HEK293 (cell line): ENCODE results near the gene RAB10.
A peak's percentile ranks its signal among the peaks of the same experiment; 100 is the strongest.

ENCODE experiments used
- CTCF ChIA-PET: fragments of 350-600 bp; formaldehyde crosslinking; extraction: SDS; loops from one replicate; lab custom pipeline; 2021; ENCODE audit warnings: antibody characterized with exemption; lab: Yijun Ruan, JAX
- POLR2A ChIA-PET: fragments of 300-600 bp; formaldehyde crosslinking; extraction: SDS; loops from one replicate; lab custom pipeline; 2020; ENCODE audit warnings: antibody characterized with exemption, inconsistent platforms; lab: Yijun Ruan, JAX
- H3K27ac ChIP-seq: fragments of 200-500 bp; sonication (Bioruptor generic); 2 replicates; pipeline ENCODE4 v1.5.1; 2014; ENCODE audit warnings: low read depth, low read length, control low read depth, inconsistent platforms; ENCODE audit errors: extremely low read depth
- H3K36me3 ChIP-seq, 2 experiments: fragments of 200-500 bp in 1 of 2; sonication (Bioruptor generic) in 1 of 2; 1 replicate in 1 of 2; 2 replicates in 1 of 2; pipeline ENCODE4 v1.5.1; 2014 to 2017; ENCODE audit warnings: inconsistent platforms in 2 of 2, low read length in 2 of 2; ENCODE audit not compliant: control insufficient read depth in 2 of 2, insufficient read depth in 1 of 2
- H3K4me1 ChIP-seq: fragments of 200-500 bp; sonication (Bioruptor generic); 2 replicates; pipeline ENCODE4 v1.5.1; 2014; ENCODE audit warnings: mild to moderate bottlenecking, low read length, inconsistent platforms; ENCODE audit not compliant: control insufficient read depth, insufficient read depth
- H3K4me3 ChIP-seq: 2 replicates; pipeline ENCODE4 v1.5.1; 2011; ENCODE audit warnings: low read depth, mild to moderate bottlenecking, control low read depth, low read length, moderate library complexity
- H3K9me3 ChIP-seq: fragments of 200-500 bp; sonication (Bioruptor generic); 2 replicates; pipeline ENCODE4 v1.5.1; 2014; ENCODE audit warnings: low read depth, low read length, inconsistent platforms; ENCODE audit not compliant: control insufficient read depth, insufficient read depth
- EGR2 ChIP-seq: fragments of 450-650 bp; formaldehyde crosslinking; IDR thresholded peaks from 2 replicates; pipeline ENCODE4 v1.5.1; 2016; ENCODE audit warnings: low read depth, missing biosample characterization, missing genetic modification characterization
- FEZF1 ChIP-seq: fragments of 450-650 bp; formaldehyde crosslinking; IDR thresholded peaks from 2 replicates; pipeline ENCODE4 v1.5.1; 2016; ENCODE audit warnings: missing biosample characterization, missing genetic modification characterization
- GFI1B ChIP-seq: fragments of 450-650 bp; formaldehyde crosslinking; IDR thresholded peaks from 2 replicates; pipeline ENCODE4 v1.5.1; 2016; ENCODE audit warnings: missing biosample characterization, missing genetic modification characterization
- GLI2 ChIP-seq: fragments of 450-650 bp; formaldehyde crosslinking; IDR thresholded peaks from 2 replicates; pipeline ENCODE4; 2017; ENCODE audit warnings: missing biosample characterization, missing genetic modification characterization, low read depth, borderline replicate concordance
- MEIS1 ChIP-seq: sonication (generic); formaldehyde crosslinking; IDR thresholded peaks from 2 replicates; pipeline ENCODE4 v1.8.1; 2022; ENCODE audit warnings: missing genetic modification reagents, mild to moderate bottlenecking, borderline replicate concordance
- MZF1 ChIP-seq: fragments of 450-650 bp; formaldehyde crosslinking; IDR thresholded peaks from 2 replicates; pipeline ENCODE4 v1.5.1; 2017; ENCODE audit warnings: missing biosample characterization, missing genetic modification characterization, borderline replicate concordance
- ZBTB17 ChIP-seq: fragments of 450-650 bp; formaldehyde crosslinking; IDR thresholded peaks from 2 replicates; pipeline ENCODE4 v1.5.1; 2016; ENCODE audit warnings: missing biosample characterization, missing genetic modification characterization
- ZFP3 ChIP-seq: fragments of 450-650 bp; formaldehyde crosslinking; IDR thresholded peaks from 2 replicates; pipeline ENCODE4 v1.5.1; 2016; ENCODE audit warnings: low read depth, missing biosample characterization, missing genetic modification characterization
- ZNF211 ChIP-seq: fragments of 450-650 bp; formaldehyde crosslinking; IDR thresholded peaks from 2 replicates; pipeline ENCODE4 v1.5.1; 2016; ENCODE audit warnings: low read depth, missing biosample characterization, missing genetic modification characterization
- ZNF223 ChIP-seq: fragments of 450-650 bp; formaldehyde crosslinking; IDR thresholded peaks from 2 replicates; pipeline ENCODE4 v1.5.1; 2016; ENCODE audit warnings: missing biosample characterization, missing genetic modification characterization
- ZNF350 ChIP-seq: fragments of 450-650 bp; formaldehyde crosslinking; IDR thresholded peaks from 2 replicates; pipeline ENCODE4 v1.5.0; 2017; ENCODE audit warnings: missing biosample characterization, mild to moderate bottlenecking, missing genetic modification characterization
- ZNF391 ChIP-seq: fragments of 450-650 bp; formaldehyde crosslinking; IDR thresholded peaks from 2 replicates; pipeline ENCODE4 v1.5.1; 2016; ENCODE audit warnings: low read depth, missing biosample characterization, missing genetic modification characterization, borderline replicate concordance
- ZNF514 ChIP-seq: fragments of 450-650 bp; formaldehyde crosslinking; IDR thresholded peaks from 2 replicates; pipeline ENCODE4 v1.5.1; 2016; ENCODE audit warnings: missing biosample characterization, missing genetic modification characterization
- ZNF544 ChIP-seq: fragments of 450-650 bp; formaldehyde crosslinking; IDR thresholded peaks from 2 replicates; pipeline ENCODE4 v1.5.0; 2017; ENCODE audit warnings: missing biosample characterization, missing genetic modification characterization
- ZNF621 ChIP-seq: fragments of 450-650 bp; formaldehyde crosslinking; IDR thresholded peaks from 2 replicates; pipeline ENCODE4 v1.5.1; 2017; ENCODE audit warnings: missing biosample characterization, missing genetic modification characterization
- ZNF677 ChIP-seq: fragments of 450-650 bp; IDR thresholded peaks from 2 replicates; pipeline ENCODE4 v1.5.0; 2018; ENCODE audit warnings: missing biosample characterization, mild to moderate bottlenecking, missing genetic modification characterization, moderate library complexity
- ZNF843 ChIP-seq: fragments of 450-650 bp; formaldehyde crosslinking; IDR thresholded peaks from 2 replicates; pipeline ENCODE4 v1.5.1; 2016; ENCODE audit warnings: missing biosample characterization, missing genetic modification characterization
- TF ChIP-seq, protein P1 (sequence below): fragments of 450-650 bp; formaldehyde crosslinking; IDR thresholded peaks from 2 replicates; pipeline ENCODE4 v1.5.1; 2016; ENCODE audit warnings: missing biosample characterization, missing genetic modification characterization
- TF ChIP-seq, protein P2 (sequence below): fragments of 450-650 bp; formaldehyde crosslinking; IDR thresholded peaks from 2 replicates; pipeline ENCODE4 v1.5.1; 2017; ENCODE audit warnings: missing biosample characterization, missing genetic modification characterization
- TF ChIP-seq, protein P3 (sequence below): fragments of 450-650 bp; formaldehyde crosslinking; IDR thresholded peaks from 2 replicates; pipeline ENCODE4 v1.5.1; 2016; ENCODE audit warnings: missing biosample characterization, missing genetic modification characterization, borderline replicate concordance
- TF ChIP-seq, protein P4 (sequence below): sonication (generic); formaldehyde crosslinking; IDR thresholded peaks from 2 replicates; pipeline ENCODE4 v1.8.1; 2022; ENCODE audit warnings: mild to moderate bottlenecking, moderate library complexity, missing genetic modification reagents
- TF ChIP-seq, protein P5 (sequence below): fragments of 450-650 bp; formaldehyde crosslinking; IDR thresholded peaks from 2 replicates; pipeline ENCODE4 v1.5.1; 2016; ENCODE audit warnings: missing biosample characterization, missing genetic modification characterization
- TF ChIP-seq, protein P6 (sequence below): fragments of 450-650 bp; formaldehyde crosslinking; IDR thresholded peaks from 2 replicates; pipeline ENCODE4 v1.5.1; 2017; ENCODE audit warnings: missing biosample characterization, mild to moderate bottlenecking, missing genetic modification characterization, moderate library complexity
- TF ChIP-seq, protein P7 (sequence below): fragments of 450-650 bp; formaldehyde crosslinking; IDR thresholded peaks from 2 replicates; pipeline ENCODE4 v1.5.1; 2016; ENCODE audit warnings: missing biosample characterization, missing genetic modification characterization

Gene RAB10

DNA sequence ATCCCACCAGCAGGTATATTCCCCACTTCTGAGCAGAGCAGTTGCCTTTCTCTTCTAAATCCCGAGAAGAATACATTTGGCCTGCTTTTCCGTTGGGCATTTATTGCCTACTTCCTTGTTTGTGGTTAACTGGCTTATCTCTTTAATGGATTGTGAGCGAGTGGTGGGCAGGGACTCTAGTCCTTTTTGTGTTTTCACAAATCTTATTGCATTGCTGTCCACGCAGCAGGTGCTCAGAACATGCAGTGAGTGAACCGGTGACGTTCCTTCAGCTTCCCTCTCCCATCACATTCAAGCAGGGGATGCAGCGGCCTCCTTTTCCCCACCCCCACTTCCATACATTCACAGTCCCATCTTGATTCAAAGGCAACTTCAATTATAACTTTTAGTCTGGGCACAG lies 110.1 kb downstream of the RAB10 start:
- ChIA-PET POLR2A (no interaction called here), CTCF (interaction anchor here (0.6 to 5.4 kb wide), 16 partner anchors 49 to 353 kb away, joined by 3 to 70 read pairs (median 8); no protein-coding TSS in a partner anchor)
- no peak overlapping the region for H3K27ac ChIP-seq
- 0 out of 2 replicates have a peak, but pooled peaks cover 5% of the 10 kb centered on the region for H3K4me1 ChIP-seq
- H3K4me3 ChIP-seq, result no peak overlapping the region
- H3K36me3 ChIP-seq, result no peaks in the 10 kb centered on the region
- H3K9me3 ChIP-seq, result no peaks in the 10 kb centered on the region
- TF ChIP-seq ZNF677 (tag by site-specific recombination) (no peak), ZNF391 (tag by site-specific recombination) (no peak), MZF1 (tag by site-specific recombination) (peak; percentile 39; the same call in 1 of the 2 replicates), GLI2 (tag by site-specific recombination) (no peak), MEIS1 (CRISPR knock-in tag) (no peak), FEZF1 (tag by site-specific recombination) (peak; percentile 66), ZNF350 (tag by site-specific recombination) (no peak), ZNF211 (tag by site-specific recombination) (no peak), ZFP3 (tag by site-specific recombination) (no peak), ZNF223 (tag by site-specific recombination) (no peak), ZNF621 (tag by site-specific recombination) (no peak), ZNF544 (tag by site-specific recombination) (no peak), ZBTB17 (no peak), GFI1B (tag by site-specific recombination) (no peak), ZNF514 (tag by site-specific recombination) (no peak), EGR2 (tag by site-specific recombination) (0 out of 2 replicates have a peak, but pooled peaks have one; percentile 27), ZNF843 (tag by site-specific recombination) (peak; percentile 50; the same call in 1 of the 2 replicates)
- TF ChIP-seq, protein P1, sequence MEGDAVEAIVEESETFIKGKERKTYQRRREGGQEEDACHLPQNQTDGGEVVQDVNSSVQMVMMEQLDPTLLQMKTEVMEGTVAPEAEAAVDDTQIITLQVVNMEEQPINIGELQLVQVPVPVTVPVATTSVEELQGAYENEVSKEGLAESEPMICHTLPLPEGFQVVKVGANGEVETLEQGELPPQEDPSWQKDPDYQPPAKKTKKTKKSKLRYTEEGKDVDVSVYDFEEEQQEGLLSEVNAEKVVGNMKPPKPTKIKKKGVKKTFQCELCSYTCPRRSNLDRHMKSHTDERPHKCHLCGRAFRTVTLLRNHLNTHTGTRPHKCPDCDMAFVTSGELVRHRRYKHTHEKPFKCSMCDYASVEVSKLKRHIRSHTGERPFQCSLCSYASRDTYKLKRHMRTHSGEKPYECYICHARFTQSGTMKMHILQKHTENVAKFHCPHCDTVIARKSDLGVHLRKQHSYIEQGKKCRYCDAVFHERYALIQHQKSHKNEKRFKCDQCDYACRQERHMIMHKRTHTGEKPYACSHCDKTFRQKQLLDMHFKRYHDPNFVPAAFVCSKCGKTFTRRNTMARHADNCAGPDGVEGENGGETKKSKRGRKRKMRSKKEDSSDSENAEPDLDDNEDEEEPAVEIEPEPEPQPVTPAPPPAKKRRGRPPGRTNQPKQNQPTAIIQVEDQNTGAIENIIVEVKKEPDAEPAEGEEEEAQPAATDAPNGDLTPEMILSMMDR, result no peak
- TF ChIP-seq, protein P2, sequence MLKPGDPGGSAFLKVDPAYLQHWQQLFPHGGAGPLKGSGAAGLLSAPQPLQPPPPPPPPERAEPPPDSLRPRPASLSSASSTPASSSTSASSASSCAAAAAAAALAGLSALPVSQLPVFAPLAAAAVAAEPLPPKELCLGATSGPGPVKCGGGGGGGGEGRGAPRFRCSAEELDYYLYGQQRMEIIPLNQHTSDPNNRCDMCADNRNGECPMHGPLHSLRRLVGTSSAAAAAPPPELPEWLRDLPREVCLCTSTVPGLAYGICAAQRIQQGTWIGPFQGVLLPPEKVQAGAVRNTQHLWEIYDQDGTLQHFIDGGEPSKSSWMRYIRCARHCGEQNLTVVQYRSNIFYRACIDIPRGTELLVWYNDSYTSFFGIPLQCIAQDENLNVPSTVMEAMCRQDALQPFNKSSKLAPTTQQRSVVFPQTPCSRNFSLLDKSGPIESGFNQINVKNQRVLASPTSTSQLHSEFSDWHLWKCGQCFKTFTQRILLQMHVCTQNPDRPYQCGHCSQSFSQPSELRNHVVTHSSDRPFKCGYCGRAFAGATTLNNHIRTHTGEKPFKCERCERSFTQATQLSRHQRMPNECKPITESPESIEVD (tag by site-specific recombination), result peak; percentile 38; the same call in 1 of the 2 replicates
- TF ChIP-seq, protein P3, sequence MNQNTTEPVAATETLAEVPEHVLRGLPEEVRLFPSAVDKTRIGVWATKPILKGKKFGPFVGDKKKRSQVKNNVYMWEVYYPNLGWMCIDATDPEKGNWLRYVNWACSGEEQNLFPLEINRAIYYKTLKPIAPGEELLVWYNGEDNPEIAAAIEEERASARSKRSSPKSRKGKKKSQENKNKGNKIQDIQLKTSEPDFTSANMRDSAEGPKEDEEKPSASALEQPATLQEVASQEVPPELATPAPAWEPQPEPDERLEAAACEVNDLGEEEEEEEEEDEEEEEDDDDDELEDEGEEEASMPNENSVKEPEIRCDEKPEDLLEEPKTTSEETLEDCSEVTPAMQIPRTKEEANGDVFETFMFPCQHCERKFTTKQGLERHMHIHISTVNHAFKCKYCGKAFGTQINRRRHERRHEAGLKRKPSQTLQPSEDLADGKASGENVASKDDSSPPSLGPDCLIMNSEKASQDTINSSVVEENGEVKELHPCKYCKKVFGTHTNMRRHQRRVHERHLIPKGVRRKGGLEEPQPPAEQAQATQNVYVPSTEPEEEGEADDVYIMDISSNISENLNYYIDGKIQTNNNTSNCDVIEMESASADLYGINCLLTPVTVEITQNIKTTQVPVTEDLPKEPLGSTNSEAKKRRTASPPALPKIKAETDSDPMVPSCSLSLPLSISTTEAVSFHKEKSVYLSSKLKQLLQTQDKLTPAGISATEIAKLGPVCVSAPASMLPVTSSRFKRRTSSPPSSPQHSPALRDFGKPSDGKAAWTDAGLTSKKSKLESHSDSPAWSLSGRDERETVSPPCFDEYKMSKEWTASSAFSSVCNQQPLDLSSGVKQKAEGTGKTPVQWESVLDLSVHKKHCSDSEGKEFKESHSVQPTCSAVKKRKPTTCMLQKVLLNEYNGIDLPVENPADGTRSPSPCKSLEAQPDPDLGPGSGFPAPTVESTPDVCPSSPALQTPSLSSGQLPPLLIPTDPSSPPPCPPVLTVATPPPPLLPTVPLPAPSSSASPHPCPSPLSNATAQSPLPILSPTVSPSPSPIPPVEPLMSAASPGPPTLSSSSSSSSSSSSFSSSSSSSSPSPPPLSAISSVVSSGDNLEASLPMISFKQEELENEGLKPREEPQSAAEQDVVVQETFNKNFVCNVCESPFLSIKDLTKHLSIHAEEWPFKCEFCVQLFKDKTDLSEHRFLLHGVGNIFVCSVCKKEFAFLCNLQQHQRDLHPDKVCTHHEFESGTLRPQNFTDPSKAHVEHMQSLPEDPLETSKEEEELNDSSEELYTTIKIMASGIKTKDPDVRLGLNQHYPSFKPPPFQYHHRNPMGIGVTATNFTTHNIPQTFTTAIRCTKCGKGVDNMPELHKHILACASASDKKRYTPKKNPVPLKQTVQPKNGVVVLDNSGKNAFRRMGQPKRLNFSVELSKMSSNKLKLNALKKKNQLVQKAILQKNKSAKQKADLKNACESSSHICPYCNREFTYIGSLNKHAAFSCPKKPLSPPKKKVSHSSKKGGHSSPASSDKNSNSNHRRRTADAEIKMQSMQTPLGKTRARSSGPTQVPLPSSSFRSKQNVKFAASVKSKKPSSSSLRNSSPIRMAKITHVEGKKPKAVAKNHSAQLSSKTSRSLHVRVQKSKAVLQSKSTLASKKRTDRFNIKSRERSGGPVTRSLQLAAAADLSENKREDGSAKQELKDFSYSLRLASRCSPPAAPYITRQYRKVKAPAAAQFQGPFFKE (tag by site-specific recombination), result no peak
- TF ChIP-seq, protein P4, sequence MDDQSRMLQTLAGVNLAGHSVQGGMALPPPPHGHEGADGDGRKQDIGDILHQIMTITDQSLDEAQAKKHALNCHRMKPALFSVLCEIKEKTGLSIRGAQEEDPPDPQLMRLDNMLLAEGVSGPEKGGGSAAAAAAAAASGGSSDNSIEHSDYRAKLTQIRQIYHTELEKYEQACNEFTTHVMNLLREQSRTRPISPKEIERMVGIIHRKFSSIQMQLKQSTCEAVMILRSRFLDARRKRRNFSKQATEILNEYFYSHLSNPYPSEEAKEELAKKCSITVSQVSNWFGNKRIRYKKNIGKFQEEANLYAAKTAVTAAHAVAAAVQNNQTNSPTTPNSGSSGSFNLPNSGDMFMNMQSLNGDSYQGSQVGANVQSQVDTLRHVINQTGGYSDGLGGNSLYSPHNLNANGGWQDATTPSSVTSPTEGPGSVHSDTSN, result no peak
- TF ChIP-seq, protein P5, sequence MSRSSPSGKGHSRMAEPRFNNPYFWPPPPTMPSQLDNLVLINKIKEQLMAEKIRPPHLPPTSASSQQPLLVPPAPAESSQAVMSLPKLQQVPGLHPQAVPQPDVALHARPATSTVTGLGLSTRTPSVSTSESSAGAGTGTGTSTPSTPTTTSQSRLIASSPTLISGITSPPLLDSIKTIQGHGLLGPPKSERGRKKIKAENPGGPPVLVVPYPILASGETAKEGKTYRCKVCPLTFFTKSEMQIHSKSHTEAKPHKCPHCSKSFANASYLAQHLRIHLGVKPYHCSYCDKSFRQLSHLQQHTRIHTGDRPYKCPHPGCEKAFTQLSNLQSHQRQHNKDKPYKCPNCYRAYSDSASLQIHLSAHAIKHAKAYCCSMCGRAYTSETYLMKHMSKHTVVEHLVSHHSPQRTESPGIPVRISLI (tag by site-specific recombination), result no peak
- TF ChIP-seq, protein P6, sequence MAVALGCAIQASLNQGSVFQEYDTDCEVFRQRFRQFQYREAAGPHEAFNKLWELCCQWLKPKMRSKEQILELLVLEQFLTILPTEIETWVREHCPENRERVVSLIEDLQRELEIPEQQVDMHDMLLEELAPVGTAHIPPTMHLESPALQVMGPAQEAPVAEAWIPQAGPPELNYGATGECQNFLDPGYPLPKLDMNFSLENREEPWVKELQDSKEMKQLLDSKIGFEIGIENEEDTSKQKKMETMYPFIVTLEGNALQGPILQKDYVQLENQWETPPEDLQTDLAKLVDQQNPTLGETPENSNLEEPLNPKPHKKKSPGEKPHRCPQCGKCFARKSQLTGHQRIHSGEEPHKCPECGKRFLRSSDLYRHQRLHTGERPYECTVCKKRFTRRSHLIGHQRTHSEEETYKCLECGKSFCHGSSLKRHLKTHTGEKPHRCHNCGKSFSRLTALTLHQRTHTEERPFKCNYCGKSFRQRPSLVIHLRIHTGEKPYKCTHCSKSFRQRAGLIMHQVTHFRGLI (tag by site-specific recombination), result 0 out of 2 replicates have a peak, but pooled peaks have one; percentile 15
- TF ChIP-seq, protein P7, sequence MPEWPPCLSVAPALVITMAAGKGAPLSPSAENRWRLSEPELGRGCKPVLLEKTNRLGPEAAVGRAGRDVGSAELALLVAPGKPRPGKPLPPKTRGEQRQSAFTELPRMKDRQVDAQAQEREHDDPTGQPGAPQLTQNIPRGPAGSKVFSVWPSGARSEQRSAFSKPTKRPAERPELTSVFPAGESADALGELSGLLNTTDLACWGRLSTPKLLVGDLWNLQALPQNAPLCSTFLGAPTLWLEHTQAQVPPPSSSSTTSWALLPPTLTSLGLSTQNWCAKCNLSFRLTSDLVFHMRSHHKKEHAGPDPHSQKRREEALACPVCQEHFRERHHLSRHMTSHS, result no peak
